ENCODE data around the gene FBXL4.

FBXL4 gene

GRCh38 chr6:98973571-98973970 lies 25.8 kb upstream of the FBXL4 start:
- no peak overlapping the region for H3K14ac ChIP-seq (ENCODE audit: low read length)
- no peaks in the 10 kb centered on the region for H3K27me3 ChIP-seq (ENCODE audit: insufficient read depth, low read length)
- H3K4me3 ChIP-seq (ENCODE audit: low read depth, low read length), result no peak overlapping the region
- no CpG with 5 or more reads among the region's 1 CpG for WGBS (ENCODE audit: extremely low coverage, insufficient coverage, insufficient read length)
- no peak overlapping the region for H3K4ac ChIP-seq (ENCODE audit: low read depth, low read length)
- no peaks in the 10 kb centered on the region for H3K4me1 ChIP-seq (ENCODE audit: control insufficient read depth in 1 of 2, insufficient read depth in 2 of 2, low read length in 2 of 2)
- H3K79me1 ChIP-seq (ENCODE audit: low read length), result no peaks in the 10 kb centered on the region
- no peak overlapping the region for H2BK12ac ChIP-seq (ENCODE audit: low read length)
- no peak overlapping the region for H2BK120ac ChIP-seq (ENCODE audit: insufficient read depth, low read length, poor library complexity)
- no peak overlapping the region for H2AFZ ChIP-seq (ENCODE audit: insufficient read depth, low read length, poor library complexity)
- H3K18ac ChIP-seq (ENCODE audit: low read length), result no peak overlapping the region
- DNase-seq, result no peak
- H3K36me3 ChIP-seq (ENCODE audit: control insufficient read depth in 1 of 2, insufficient read depth in 2 of 2, low read length in 2 of 2), result no peaks in the 10 kb centered on the region
- no peak overlapping the region for H4K12ac ChIP-seq (ENCODE audit: low read depth, low read length)
- no peak overlapping the region for H3K9ac ChIP-seq (ENCODE audit: low read length)
- no peak overlapping the region for H3K4me2 ChIP-seq (ENCODE audit: low read length)
- H3K23ac ChIP-seq (ENCODE audit: low read length), result no peak overlapping the region
- H2BK5ac ChIP-seq (ENCODE audit: low read depth, low read length, poor library complexity), result no peak overlapping the region
- no peak overlapping the region for H2AK5ac ChIP-seq (ENCODE audit: low read length)
- no peak overlapping the region for H4K8ac ChIP-seq (ENCODE audit: low read depth, low read length)
- H3K79me2 ChIP-seq (ENCODE audit: control insufficient read depth, insufficient read depth, low read length, poor library complexity), result no peaks in the 10 kb centered on the region
- H4K91ac ChIP-seq (ENCODE audit: low read depth, low read length), result no peak overlapping the region
- no peaks in the 10 kb centered on the region for H3K9me3 ChIP-seq (ENCODE audit: insufficient read depth, low read depth, low read length)
- no peak overlapping the region for H3K27ac ChIP-seq (ENCODE audit: low read depth, low read length)

GRCh38 chr6:98971303-98971702 lies 23.6 kb upstream of the FBXL4 start:
- no peaks in the 10 kb centered on the region for H3K27me3 ChIP-seq (ENCODE audit: insufficient read depth, low read length)
- no peak overlapping the region for H3K18ac ChIP-seq (ENCODE audit: low read length)
- no peak overlapping the region for H3K27ac ChIP-seq (ENCODE audit: low read depth, low read length)
- H4K8ac ChIP-seq (ENCODE audit: low read depth, low read length), result no peak overlapping the region
- no peak overlapping the region for H3K14ac ChIP-seq (ENCODE audit: low read length)
- no peak overlapping the region for H3K4me3 ChIP-seq (ENCODE audit: low read depth, low read length)
- H2AK5ac ChIP-seq (ENCODE audit: low read length), result no peak overlapping the region
- no peaks in the 10 kb centered on the region for H3K79me2 ChIP-seq (ENCODE audit: control insufficient read depth, insufficient read depth, low read length, poor library complexity)
- H2BK5ac ChIP-seq (ENCODE audit: low read depth, low read length, poor library complexity), result no peak overlapping the region
- H3K4me1 ChIP-seq (ENCODE audit: control insufficient read depth in 1 of 2, insufficient read depth in 2 of 2, low read length in 2 of 2), result no peaks in the 10 kb centered on the region
- H3K36me3 ChIP-seq (ENCODE audit: control insufficient read depth in 1 of 2, insufficient read depth in 2 of 2, low read length in 2 of 2), result no peaks in the 10 kb centered on the region
- DNase-seq, result no peak
- no peak overlapping the region for H2BK12ac ChIP-seq (ENCODE audit: low read length)
- H3K9me3 ChIP-seq (ENCODE audit: insufficient read depth, low read depth, low read length), result no peaks in the 10 kb centered on the region
- no peaks in the 10 kb centered on the region for H3K79me1 ChIP-seq (ENCODE audit: low read length)
- H3K9ac ChIP-seq (ENCODE audit: low read length), result no peak overlapping the region
- no peak overlapping the region for H3K4me2 ChIP-seq (ENCODE audit: low read length)
- no peak overlapping the region for H4K12ac ChIP-seq (ENCODE audit: low read depth, low read length)
- H2BK120ac ChIP-seq (ENCODE audit: insufficient read depth, low read length, poor library complexity), result no peak overlapping the region
- H3K4ac ChIP-seq (ENCODE audit: low read depth, low read length), result no peak overlapping the region
- no peak overlapping the region for H4K91ac ChIP-seq (ENCODE audit: low read depth, low read length)
- no peak overlapping the region for H2AFZ ChIP-seq (ENCODE audit: insufficient read depth, low read length, poor library complexity)
- H3K23ac ChIP-seq (ENCODE audit: low read length), result no peak overlapping the region

- Histone ChIP-seq H4K91ac (ENCODE audit: low read depth, low read length) (no peak overlapping the region), H2AFZ (ENCODE audit: insufficient read depth, low read length, poor library complexity) (no peak overlapping the region), H3K14ac (ENCODE audit: low read length) (no peak overlapping the region), H3K18ac (ENCODE audit: low read length) (no peak overlapping the region), H3K4me2 (ENCODE audit: low read length) (no peak overlapping the region), H2AK5ac (ENCODE audit: low read length) (no peak overlapping the region), H3K4ac (ENCODE audit: low read depth, low read length) (no peak overlapping the region), H3K36me3 (ENCODE audit: control insufficient read depth in 1 of 2, insufficient read depth in 2 of 2, low read length in 2 of 2) (no peaks in the 10 kb centered on the region), H3K9me3 (ENCODE audit: insufficient read depth, low read depth, low read length) (no peaks in the 10 kb centered on the region), H3K4me3 (ENCODE audit: low read depth, low read length) (no peak overlapping the region), H3K27ac (ENCODE audit: low read depth, low read length) (no peak overlapping the region), H3K79me2 (ENCODE audit: control insufficient read depth, insufficient read depth, low read length, poor library complexity) (no peaks in the 10 kb centered on the region), H3K4me1 (ENCODE audit: control insufficient read depth in 1 of 2, insufficient read depth in 2 of 2, low read length in 2 of 2) (no peaks in the 10 kb centered on the region), H3K9ac (ENCODE audit: low read length) (no peak overlapping the region), H4K8ac (ENCODE audit: low read depth, low read length) (no peak overlapping the region), H3K27me3 (ENCODE audit: insufficient read depth, low read length) (no peaks in the 10 kb centered on the region), H3K79me1 (ENCODE audit: low read length) (no peaks in the 10 kb centered on the region), H4K12ac (ENCODE audit: low read depth, low read length) (no peak overlapping the region), H2BK5ac (ENCODE audit: low read depth, low read length, poor library complexity) (no peak overlapping the region), H2BK120ac (ENCODE audit: insufficient read depth, low read length, poor library complexity) (no peak overlapping the region), H3K23ac (ENCODE audit: low read length) (no peak overlapping the region), H2BK12ac (ENCODE audit: low read length) (no peak overlapping the region)
- no CpG with 5 or more reads among the region's 1 CpG for WGBS (ENCODE audit: extremely low coverage, insufficient coverage, insufficient read length)
- no peak for DNase-seq
These were observed 22.7 kb upstream of the FBXL4 start for GRCh38 chr6:98970469-98970868.

DNA sequence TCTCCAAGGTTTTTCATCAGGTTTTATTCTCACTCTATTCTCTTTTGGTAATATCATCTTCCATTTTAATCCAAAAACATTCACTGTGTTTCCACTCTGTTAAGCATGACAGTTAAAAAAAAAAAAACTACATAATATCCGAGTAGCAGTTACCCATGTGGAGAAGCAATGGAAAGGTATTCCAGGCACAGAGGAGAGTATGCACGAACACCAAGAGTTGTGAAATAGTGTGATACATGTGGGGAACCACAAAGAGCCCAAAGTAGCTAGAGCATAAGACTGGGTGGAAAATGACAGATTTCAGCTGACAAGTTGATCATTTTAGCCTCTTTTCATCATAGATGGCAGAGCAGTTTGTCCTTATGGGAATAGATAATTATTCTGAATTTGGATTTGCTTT lies 19.9 kb upstream of the FBXL4 start:
- Histone ChIP-seq H4K8ac (ENCODE audit: low read depth, low read length) (no peak overlapping the region), H4K91ac (ENCODE audit: low read depth, low read length) (no peak overlapping the region), H3K4me1 (ENCODE audit: control insufficient read depth in 1 of 2, insufficient read depth in 2 of 2, low read length in 2 of 2) (no peaks in the 10 kb centered on the region), H2AFZ (ENCODE audit: insufficient read depth, low read length, poor library complexity) (no peak overlapping the region), H3K4me2 (ENCODE audit: low read length) (no peak overlapping the region), H3K27me3 (ENCODE audit: insufficient read depth, low read length) (no peaks in the 10 kb centered on the region), H2BK120ac (ENCODE audit: insufficient read depth, low read length, poor library complexity) (no peak overlapping the region), H3K9me3 (ENCODE audit: insufficient read depth, low read depth, low read length) (no peaks in the 10 kb centered on the region), H2BK5ac (ENCODE audit: low read depth, low read length, poor library complexity) (no peak overlapping the region), H2BK12ac (ENCODE audit: low read length) (no peak overlapping the region), H3K4ac (ENCODE audit: low read depth, low read length) (no peak overlapping the region), H3K79me2 (ENCODE audit: control insufficient read depth, insufficient read depth, low read length, poor library complexity) (no peaks in the 10 kb centered on the region), H3K27ac (ENCODE audit: low read depth, low read length) (no peak overlapping the region), H3K4me3 (ENCODE audit: low read depth, low read length) (no peak overlapping the region), H3K9ac (ENCODE audit: low read length) (no peak overlapping the region), H2AK5ac (ENCODE audit: low read length) (no peak overlapping the region), H3K79me1 (ENCODE audit: low read length) (no peaks in the 10 kb centered on the region), H3K23ac (ENCODE audit: low read length) (no peak overlapping the region), H3K14ac (ENCODE audit: low read length) (no peak overlapping the region), H3K18ac (ENCODE audit: low read length) (no peak overlapping the region), H3K36me3 (ENCODE audit: control insufficient read depth in 1 of 2, insufficient read depth in 2 of 2, low read length in 2 of 2) (no peaks in the 10 kb centered on the region), H4K12ac (ENCODE audit: low read depth, low read length) (no peak overlapping the region)
- WGBS (ENCODE audit: extremely low coverage, insufficient coverage, insufficient read length), result no CpG with 5 or more reads among the region's 2 CpGs
- no peak for DNase-seq

DNA sequence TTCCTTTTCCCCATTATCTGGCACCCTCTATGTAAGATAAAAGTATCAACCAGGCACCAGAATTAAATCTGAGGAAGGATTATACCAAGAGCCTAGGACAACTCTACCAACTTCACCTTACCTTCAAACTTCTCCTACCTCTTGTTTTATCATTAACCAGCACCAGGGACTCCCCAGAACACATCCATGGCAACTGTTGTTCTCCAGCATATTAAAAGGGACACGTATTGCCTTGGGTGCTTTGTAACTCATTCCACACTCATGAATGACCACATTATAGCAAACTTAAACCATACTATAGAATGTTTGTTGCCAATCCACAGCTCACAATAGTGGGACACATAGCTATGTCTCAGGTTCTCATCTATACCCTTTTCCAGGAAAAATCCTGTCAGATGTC lies 11.9 kb upstream of the FBXL4 start:
- H3K4me1 ChIP-seq (ENCODE audit: control insufficient read depth in 1 of 2, insufficient read depth in 2 of 2, low read length in 2 of 2), result no peaks in the 10 kb centered on the region
- no peaks in the 10 kb centered on the region for H3K27me3 ChIP-seq (ENCODE audit: insufficient read depth, low read length)
- H2AK5ac ChIP-seq (ENCODE audit: low read length), result no peak overlapping the region
- H3K14ac ChIP-seq (ENCODE audit: low read length), result no peak overlapping the region
- no peak overlapping the region for H2BK12ac ChIP-seq (ENCODE audit: low read length)
- WGBS (ENCODE audit: extremely low coverage, insufficient coverage, insufficient read length), result no CpG with 5 or more reads among the region's 1 CpG
- no peak for DNase-seq
- H4K12ac ChIP-seq (ENCODE audit: low read depth, low read length), result no peak overlapping the region
- no peak overlapping the region for H3K9ac ChIP-seq (ENCODE audit: low read length)
- no peaks in the 10 kb centered on the region for H3K36me3 ChIP-seq (ENCODE audit: control insufficient read depth in 1 of 2, insufficient read depth in 2 of 2, low read length in 2 of 2)
- H3K79me1 ChIP-seq (ENCODE audit: low read length), result no peaks in the 10 kb centered on the region
- no peaks in the 10 kb centered on the region for H3K79me2 ChIP-seq (ENCODE audit: control insufficient read depth, insufficient read depth, low read length, poor library complexity)
- H2BK5ac ChIP-seq (ENCODE audit: low read depth, low read length, poor library complexity), result no peak overlapping the region
- no peak overlapping the region for H3K23ac ChIP-seq (ENCODE audit: low read length)
- H3K27ac ChIP-seq (ENCODE audit: low read depth, low read length), result no peak overlapping the region
- no peak overlapping the region for H3K4ac ChIP-seq (ENCODE audit: low read depth, low read length)
- H4K8ac ChIP-seq (ENCODE audit: low read depth, low read length), result no peak overlapping the region
- no peak overlapping the region for H2AFZ ChIP-seq (ENCODE audit: insufficient read depth, low read length, poor library complexity)
- no peak overlapping the region for H3K4me2 ChIP-seq (ENCODE audit: low read length)
- no peak overlapping the region for H3K18ac ChIP-seq (ENCODE audit: low read length)
- no peak overlapping the region for H2BK120ac ChIP-seq (ENCODE audit: insufficient read depth, low read length, poor library complexity)
- no peak overlapping the region for H3K4me3 ChIP-seq (ENCODE audit: low read depth, low read length)
- H3K9me3 ChIP-seq (ENCODE audit: insufficient read depth, low read depth, low read length), result no peaks in the 10 kb centered on the region
- H4K91ac ChIP-seq (ENCODE audit: low read depth, low read length), result no peak overlapping the region

All from trophoblast cell (in vitro differentiated cells and primary cell).